T-cell (primary cell): Measurements from ENCODE around the gene TTLL1. TPM values are rescaled to one million over a fixed set of nuclear protein-coding genes. Genes with fewer than 3 reads are reported as not detected.

Experiments used
- ATAC-seq, 4 experiments: fragments of 200-7000 bp in 3 of 4; fragments of 150-1000 bp in 1 of 4; cut with Tn5 transposase; replicated peaks in 1 of 4; 1 replicate in 3 of 4; 2 replicates in 1 of 4; pipeline ENCODE4 v1.10.0; 2021; ENCODE audit warnings: moderate library complexity in 3 of 4, mild to moderate bottlenecking in 2 of 4, moderate number of reproducible peaks in 1 of 4
- CTCF ChIA-PET, 2 donors: fragments of 300-600 bp; sonication (Branson Sonifier 250); formaldehyde crosslinking; loops; one replicate each; lab custom pipeline; 2022; ENCODE audit warnings: antibody characterized with exemption in 2 of 2; lab: Charles Lee
- POLR2A ChIA-PET, 2 donors: fragments of 300-600 bp; sonication (Branson Sonifier 250); formaldehyde crosslinking; loops; one replicate each; lab custom pipeline; 2022; ENCODE audit warnings: antibody characterized with exemption in 2 of 2; lab: Charles Lee
- DNase-seq, 35 experiments: peaks; one replicate each; pipeline versions ENCODE4 v3.0.0 to v3.0.0-alpha.2; 2013 to 2023
- H3K27ac ChIP-seq: one replicate; pipeline ENCODE4 v1.5.1; 2013; ENCODE audit warnings: low read length
- H3K27me3 ChIP-seq, 2 experiments: replicated peaks in 1 of 2; 1 replicate in 1 of 2; 2 replicates in 1 of 2; pipeline versions ENCODE4 v1.6.1 to v1.7.0; 2013; ENCODE audit warnings: low read length in 1 of 2, mixed read lengths in 1 of 2; ENCODE audit not compliant: control insufficient read depth in 2 of 2, insufficient read depth in 2 of 2; ENCODE audit errors: extremely low read depth in 1 of 2
- H3K36me3 ChIP-seq, 2 donors: 1 replicate in 1 of 2; 2 replicates in 1 of 2; pipeline versions ENCODE4 v1.6.1 to v1.7.0; 2013; ENCODE audit warnings: low read length in 1 of 2; ENCODE audit not compliant: control insufficient read depth in 2 of 2, insufficient read depth in 1 of 2; ENCODE audit errors: extremely low read depth in 1 of 2
- H3K4me1 ChIP-seq, 2 experiments: 1 replicate in 1 of 2; 2 replicates in 1 of 2; pipeline versions ENCODE4 v1.6.1 to v1.7.0; 2013; ENCODE audit warnings: low read length in 2 of 2, mixed read lengths in 1 of 2; ENCODE audit not compliant: insufficient read depth in 2 of 2, control insufficient read depth in 1 of 2; ENCODE audit errors: extremely low read depth in 1 of 2
- H3K4me3 ChIP-seq, 2 donors: 1 replicate in 1 of 2; 2 replicates in 1 of 2; pipeline versions ENCODE4 v1.5.1 to v1.7.0; 2013; ENCODE audit warnings: mild to moderate bottlenecking in 2 of 2, low read length in 1 of 2, moderate library complexity in 1 of 2; ENCODE audit not compliant: control insufficient read depth in 1 of 2; ENCODE audit errors: extremely low read depth in 1 of 2
- H3K9me3 ChIP-seq: 2 replicates; pipeline ENCODE4 v1.7.0; 2013
- H3K27ac Mint-ChIP-seq, 2 donors: one replicate each; pipeline ENCODE4 v1.8.0; 2020 to 2021; ENCODE audit warnings: mild to moderate bottlenecking in 2 of 2, mixed read lengths in 2 of 2
- H3K27me3 Mint-ChIP-seq, 2 donors: one replicate each; pipeline ENCODE4 v1.8.0; 2021 to 2022; ENCODE audit warnings: mixed read lengths in 2 of 2
- H3K36me3 Mint-ChIP-seq: one replicate; pipeline ENCODE4 v1.8.0; 2021; ENCODE audit warnings: mixed read lengths
- H3K4me1 Mint-ChIP-seq, 3 donors: one replicate each; pipeline ENCODE4 v1.8.0; 2020 to 2022; ENCODE audit warnings: mixed read lengths in 3 of 3, mild to moderate bottlenecking in 1 of 3
- H3K4me3 Mint-ChIP-seq, 3 donors: one replicate each; pipeline ENCODE4 v1.8.0; 2020 to 2022; ENCODE audit warnings: mild to moderate bottlenecking in 3 of 3, mixed read lengths in 3 of 3, moderate library complexity in 3 of 3
- H3K9me3 Mint-ChIP-seq, 3 donors: one replicate each; pipeline ENCODE4 v1.8.0; 2020 to 2022; ENCODE audit warnings: mixed read lengths in 3 of 3
- WGBS: methylation state at CpG from one replicate; pipeline ENCODE4 v1.1.5; 2013; ENCODE audit warnings: missing lambda C conversion rate; ENCODE audit not compliant: insufficient coverage; 5-methylcytosine and 5-hydroxymethylcytosine counted together
- total RNA-seq, 35 experiments: library from RNA in 6 of 35; stranded (reverse) in 6 of 35; fragments of 120-200 nt in 1 of 35; gene quantifications; one replicate each; pipeline versions ENCODE4 v1.2.1 to v1.2.4 and lab custom pipeline; 2013 to 2026

The TTLL1 gene
- total RNA-seq, 5 donors from 2014 or later (not counting 1 experiment from before 2014, with no cell fraction given), result 5.6 to 9.0 (median 6.9) TPM

GRCh38 chr22:42991010-42991651 lies 98.1 kb downstream of the TTLL1 start:
- 21% methylated on average over 2 of the region's 5 CpGs for WGBS

DNA sequence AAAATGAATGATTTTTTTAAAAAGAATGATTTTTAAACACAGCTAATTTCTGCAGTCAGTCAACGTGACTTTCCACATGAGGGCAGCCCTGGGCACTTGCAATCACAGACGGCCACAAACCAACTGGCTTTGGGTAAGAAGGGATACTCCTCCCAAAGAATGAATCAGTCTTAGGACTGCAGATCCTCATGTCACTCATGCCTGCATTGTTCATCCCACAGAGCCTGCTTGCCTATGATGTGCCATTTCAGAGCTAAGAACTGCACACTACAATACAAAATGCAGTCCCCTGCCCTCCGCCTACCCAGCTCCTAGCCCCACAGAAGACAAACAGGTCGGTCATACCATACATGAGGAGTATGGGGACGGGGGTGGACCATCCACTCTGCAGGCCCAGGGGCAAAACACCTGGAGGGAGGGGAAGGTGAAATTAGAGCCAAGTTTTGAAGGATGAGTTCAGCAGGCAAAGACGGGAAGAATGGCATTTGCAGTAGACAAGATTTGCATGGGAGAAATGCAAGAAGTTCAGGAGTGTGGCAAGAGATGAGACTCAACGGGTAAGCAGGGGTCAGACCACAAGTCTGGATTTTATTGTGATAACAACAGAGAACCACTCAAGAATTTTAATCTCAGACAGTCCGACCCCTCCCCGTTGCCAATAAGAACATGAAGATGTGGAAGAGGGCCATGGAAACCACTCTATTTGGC lies 98.9 kb downstream of the TTLL1 start:
- ATAC-seq (no peak), DNase-seq (no peak)
- POLR2A ChIA-PET, result no interaction called here
- no peaks in the 10 kb centered on the region for H3K9me3 ChIP-seq
- CTCF ChIA-PET, result no interaction called here
- no peak overlapping the region for H3K4me3 Mint-ChIP-seq
- no peak overlapping the region for H3K27ac ChIP-seq
- WGBS, result 100% methylated on average over 1 of the region's 9 CpGs
- H3K4me3 ChIP-seq, result no peak overlapping the region
- no peak overlapping the region for H3K27ac Mint-ChIP-seq
- no peaks in the 10 kb centered on the region for H3K27me3 Mint-ChIP-seq
- H3K36me3 Mint-ChIP-seq, result peaks cover 12% of the 10 kb centered on the region
- no peaks in the 10 kb centered on the region for H3K27me3 ChIP-seq
- peaks cover 31 to 45% (median 45%) of the 10 kb centered on the region in 3 donors for H3K4me1 Mint-ChIP-seq
- H3K4me1 ChIP-seq, result no peaks in the 10 kb centered on the region
- peaks cover 0 to 4% of the 10 kb centered on the region in 2 donors for H3K36me3 ChIP-seq
- H3K9me3 Mint-ChIP-seq, result no peaks in the 10 kb centered on the region

More at GRCh38 chr22:42991010-42991651, 98.1 kb downstream of the TTLL1 start:
- Mint-ChIP-seq H3K36me3 (peaks cover 12% of the 10 kb centered on the region), H3K4me1 (peaks cover 26 to 42% (median 39%) of the 10 kb centered on the region in 3 donors), H3K27me3 (no peaks in the 10 kb centered on the region), H3K9me3 (no peaks in the 10 kb centered on the region), H3K27ac (no peak overlapping the region), H3K4me3 (no peak overlapping the region)
- Histone ChIP-seq H3K36me3 (peaks cover 0 to 4% of the 10 kb centered on the region in 2 donors), H3K9me3 (no peaks in the 10 kb centered on the region), H3K4me3 (no peak overlapping the region), H3K4me1 (peaks cover 0 to 2% of the 10 kb centered on the region in 2 experiments), H3K27me3 (no peaks in the 10 kb centered on the region), H3K27ac (no peak overlapping the region)
- DNase-seq (no peak), ATAC-seq (no peak)
- CTCF ChIA-PET, result no interaction called here
- POLR2A ChIA-PET, result interaction anchor here (0.6 to 0.7 kb wide), 2 partner anchors 24 to 71 kb away, joined by 3 to 13 read pairs; partner anchors contain the start of gene PACSIN2 (in 1 of the 2)

Other genes starting within 250 kb of the TTLL1 start
- gene ARFGAP3, start 232.1 kb downstream of the TTLL1 start, total RNA-seq, result 10 to 100 TPM; 25.7 to 32.5 (median 30.2) TPM
- gene PACSIN2, start 74.2 kb downstream of the TTLL1 start, total RNA-seq, result 10 to 100 TPM; 25.9 to 49.0 (median 40.4) TPM
- 1 to 10 TPM; 2.0 to 3.2 (median 2.7) TPM for gene BIK, start 21.4 kb upstream of the TTLL1 start, total RNA-seq
- 10 to 100 TPM in 3 of 5 donors, 1 to 10 TPM in 2; 6.5 to 13.3 (median 10.6) TPM for gene MCAT, start 54.0 kb upstream of the TTLL1 start, total RNA-seq
- gene TSPO, start 62.2 kb upstream of the TTLL1 start, total RNA-seq, result 100 to 1,000 TPM in 3 of 5 donors, 10 to 100 TPM in 2; 50.2 to 128 (median 101) TPM
- gene TTLL12, start 97.7 kb upstream of the TTLL1 start, total RNA-seq, result 10 to 100 TPM; 17.1 to 38.1 (median 33.8) TPM